ENCODE results near the gene RUFY3.
"Not testable (repeated sequence)": the region's sequence is repeated elsewhere in the genome, so short reads cannot be mapped to it uniquely, and the experiment has no call there.

RUFY3 gene

GRCh38 chr4:70754990-70755688, 33.4 kb downstream of the RUFY3 start:
- no peak for TF ChIP-seq CTCF (IDR thresholded peaks at IDR 0.05; ENCODE audit: low read depth, low read length)
- H3K4me3 ChIP-seq (ENCODE audit: low read depth, low read length) = no peak overlapping the region

- H3K4me3 ChIP-seq (ENCODE audit: low read depth, low read length) = no peak overlapping the region
- no peak for TF ChIP-seq CTCF (IDR thresholded peaks at IDR 0.05; ENCODE audit: low read depth, low read length)
These were observed 37.4 kb downstream of the RUFY3 start for GRCh38 chr4:70759126-70759525.

- no peak overlapping the region for H3K4me3 ChIP-seq (ENCODE audit: low read depth, low read length)
- no peak for TF ChIP-seq CTCF (IDR thresholded peaks at IDR 0.05; ENCODE audit: low read depth, low read length)
These were observed 37.9 kb downstream of the RUFY3 start for GRCh38 chr4:70759627-70760026.

- TF ChIP-seq CTCF (IDR thresholded peaks at IDR 0.05; ENCODE audit: low read depth, low read length) = no peak
- no peak overlapping the region for H3K4me3 ChIP-seq (ENCODE audit: low read depth, low read length)
These were observed 38.9 kb downstream of the RUFY3 start for GRCh38 chr4:70760662-70761061.

- no peak overlapping the region for H3K4me3 ChIP-seq (ENCODE audit: low read depth, low read length)
These were observed 39.6 kb downstream of the RUFY3 start for GRCh38 chr4:70761276-70761816.

GRCh38 chr4:70765368-70765767, 43.6 kb downstream of the RUFY3 start:
- TF ChIP-seq CTCF (IDR thresholded peaks at IDR 0.05; ENCODE audit: low read depth, low read length) = no peak
- no peak overlapping the region for H3K4me3 ChIP-seq (ENCODE audit: low read depth, low read length)

More at GRCh38 chr4:70761276-70761816, 39.6 kb downstream of the RUFY3 start:
- TF ChIP-seq CTCF (IDR thresholded peaks at IDR 0.05; ENCODE audit: low read depth, low read length) = no peak

DNA sequence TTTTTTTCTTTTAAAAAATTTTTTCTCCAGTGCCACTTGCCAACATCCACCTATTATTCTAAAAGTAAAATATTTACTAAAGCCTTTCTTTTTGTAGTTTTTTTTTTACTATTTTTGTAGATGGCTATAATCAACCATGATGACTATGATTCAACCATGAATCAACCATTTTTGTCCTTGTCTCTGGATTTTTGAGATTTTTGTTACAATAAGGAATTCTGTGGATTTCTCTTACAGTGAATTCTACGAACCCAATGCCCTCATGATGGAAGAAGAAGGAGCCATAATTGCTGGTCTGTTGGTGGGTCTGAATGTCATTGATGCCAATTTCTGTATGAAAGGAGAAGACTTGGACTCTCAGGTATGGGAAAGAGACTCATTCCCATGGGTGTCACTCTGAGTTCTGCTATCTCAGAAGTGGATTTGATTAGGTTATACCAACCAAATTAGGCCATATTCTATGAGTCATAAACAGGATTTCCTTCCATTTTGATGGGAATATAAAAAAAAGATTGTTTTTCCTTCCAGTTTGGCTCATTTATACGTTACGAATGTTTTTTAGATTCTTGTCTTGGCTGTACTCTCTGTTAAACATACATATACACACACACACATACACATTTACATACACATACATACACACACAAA, 46.7 kb downstream of the RUFY3 start:
- no peak overlapping the region for H3K4me3 ChIP-seq (ENCODE audit: low read depth, low read length)
- TF ChIP-seq CTCF (IDR thresholded peaks at IDR 0.05; ENCODE audit: low read depth, low read length) = no peak

DNA sequence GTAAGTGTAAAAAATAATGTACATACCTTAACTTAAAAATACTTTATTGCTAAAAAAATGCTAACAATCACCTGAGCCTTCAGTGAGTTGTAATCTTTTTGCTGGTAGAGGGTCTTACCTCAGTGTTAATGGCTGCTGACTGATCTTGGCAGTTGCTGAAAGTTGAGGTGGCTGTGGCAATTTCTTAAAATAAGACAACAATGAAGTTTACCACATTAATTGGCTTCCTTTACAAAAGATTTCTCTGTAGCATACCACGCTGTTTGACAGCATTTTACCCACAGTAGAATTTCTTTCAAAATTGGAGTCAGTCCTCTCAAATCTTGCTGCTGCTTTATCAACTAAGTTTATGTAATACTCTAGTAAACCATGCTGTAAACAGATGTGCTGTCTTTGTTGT, 47.6 kb downstream of the RUFY3 start:
- not testable (repeated sequence) for H3K4me3 ChIP-seq (ENCODE audit: low read depth, low read length)
